Central memory CD8-positive, alpha-beta T cell (primary cell): Measurements from ENCODE around the gene NDUFV2.

Source experiments
- ATAC-seq: fragments of 150-1000 bp; cut with Tn5 transposase; replicated peaks from 2 replicates; pipeline ENCODE4 v1.10.0; 2022; ENCODE audit warnings: mild to moderate bottlenecking, moderate FRiP score, moderate number of reproducible peaks; ENCODE audit not compliant: poor library complexity, severe bottlenecking; ENCODE audit errors: extremely low read depth
- DNase-seq, 2 donors: peaks; one replicate each; pipeline ENCODE4 v3.0.0; 2021; ENCODE audit warnings: low spot score in 2 of 2
- H3K27ac Mint-ChIP-seq: one replicate; pipeline ENCODE4 v1.8.0; 2022; ENCODE audit warnings: low read depth, mild to moderate bottlenecking, moderate library complexity, mixed read lengths
- H3K27me3 Mint-ChIP-seq: one replicate; pipeline ENCODE4 v1.8.0; 2022; ENCODE audit warnings: mixed read lengths
- H3K36me3 Mint-ChIP-seq: one replicate; pipeline ENCODE4 v1.8.0; 2022; ENCODE audit warnings: mild to moderate bottlenecking, moderate library complexity, mixed read lengths; ENCODE audit not compliant: insufficient read depth
- H3K4me1 Mint-ChIP-seq: one replicate; pipeline ENCODE4 v1.8.0; 2022; ENCODE audit warnings: mixed read lengths
- H3K4me3 Mint-ChIP-seq: one replicate; pipeline ENCODE4 v1.8.0; 2022; ENCODE audit warnings: mild to moderate bottlenecking, moderate library complexity, mixed read lengths
- H3K9me3 Mint-ChIP-seq: one replicate; pipeline ENCODE4 v1.8.0; 2022; ENCODE audit warnings: mixed read lengths

Gene NDUFV2

GRCh38 chr18:9132628-9133027 is 30.1 kb downstream of the NDUFV2 start:
- Mint-ChIP-seq H3K4me3 (no peak overlapping the region), H3K4me1 (peaks cover 49% of the 10 kb centered on the region), H3K9me3 (no peaks in the 10 kb centered on the region), H3K36me3 (peaks cover 63% of the 10 kb centered on the region), H3K27ac (no peak overlapping the region), H3K27me3 (no peaks in the 10 kb centered on the region)
- no peak for DNase-seq
- no peak for ATAC-seq

GRCh38 chr18:9133225-9133624 is 30.7 kb downstream of the NDUFV2 start:
- H3K36me3 Mint-ChIP-seq: peaks cover 61% of the 10 kb centered on the region
- H3K27me3 Mint-ChIP-seq: no peaks in the 10 kb centered on the region
- no peak overlapping the region for H3K27ac Mint-ChIP-seq
- H3K4me3 Mint-ChIP-seq: no peak overlapping the region
- ATAC-seq (no peak), DNase-seq (no peak)
- no peaks in the 10 kb centered on the region for H3K9me3 Mint-ChIP-seq
- H3K4me1 Mint-ChIP-seq: peaks cover 46% of the 10 kb centered on the region

- Mint-ChIP-seq H3K36me3 (peaks cover 43% of the 10 kb centered on the region), H3K27ac (peak overlapping the region; percentile 99), H3K27me3 (no peaks in the 10 kb centered on the region), H3K4me1 (peaks cover 55% of the 10 kb centered on the region), H3K4me3 (peak overlapping the region; percentile 90), H3K9me3 (no peaks in the 10 kb centered on the region)
- no peak for ATAC-seq
- DNase-seq: no peak
Measured at GRCh38 chr18:9135081-9135911, 32.8 kb downstream of the NDUFV2 start.

- Mint-ChIP-seq H3K36me3 (peaks cover 39% of the 10 kb centered on the region), H3K27ac (peak overlapping the region; percentile 99), H3K9me3 (no peaks in the 10 kb centered on the region), H3K27me3 (no peaks in the 10 kb centered on the region), H3K4me3 (peak overlapping the region; percentile 90), H3K4me1 (peaks cover 62% of the 10 kb centered on the region)
- DNase-seq: no peak
- ATAC-seq: peak; percentile 0
Measured at GRCh38 chr18:9135912-9136314, 33.4 kb downstream of the NDUFV2 start.

GRCh38 chr18:9136315-9137155 is 34.0 kb downstream of the NDUFV2 start, which contains the start of gene ANKRD12:
TSS of gene ANKRD12 (plus strand) at chr18:9136781. CDS start at chr18:9182433, 45,652 bp downstream.
- Mint-ChIP-seq H3K36me3 (peaks cover 38% of the 10 kb centered on the region), H3K4me3 (peak within 1 kb of the TSS; percentile 90), H3K27ac (peak within 1 kb of the TSS; percentile 99), H3K27me3 (no peaks in the 10 kb centered on the region), H3K9me3 (no peaks in the 10 kb centered on the region), H3K4me1 (peaks cover 66% of the 10 kb centered on the region)
- peak; percentile 94 to 99 for DNase-seq
- peak; percentile 72 for ATAC-seq

GRCh38 chr18:9137168-9138066 is 34.9 kb downstream of the NDUFV2 start:
- Mint-ChIP-seq H3K36me3 (peaks cover 33% of the 10 kb centered on the region), H3K9me3 (no peaks in the 10 kb centered on the region), H3K4me3 (peak overlapping the region; percentile 90), H3K4me1 (peaks cover 57% of the 10 kb centered on the region), H3K27me3 (no peaks in the 10 kb centered on the region), H3K27ac (peak overlapping the region; percentile 99)
- DNase-seq: peak; percentile 41 to 62
- ATAC-seq: peak; percentile 37

GRCh38 chr18:9139400-9140039 is 37.0 kb downstream of the NDUFV2 start:
- H3K27me3 Mint-ChIP-seq: no peaks in the 10 kb centered on the region
- H3K4me1 Mint-ChIP-seq: peaks cover 54% of the 10 kb centered on the region
- no peak for DNase-seq
- H3K9me3 Mint-ChIP-seq: no peaks in the 10 kb centered on the region
- no peak for ATAC-seq
- H3K4me3 Mint-ChIP-seq: peak overlapping the region; percentile 87
- peaks cover 26% of the 10 kb centered on the region for H3K36me3 Mint-ChIP-seq
- peak overlapping the region; percentile 87 for H3K27ac Mint-ChIP-seq

- no peak for DNase-seq
- Mint-ChIP-seq H3K4me3 (peak overlapping the region; percentile 87), H3K4me1 (peaks cover 56% of the 10 kb centered on the region), H3K27ac (peak overlapping the region; percentile 87), H3K9me3 (no peaks in the 10 kb centered on the region), H3K36me3 (peaks cover 22% of the 10 kb centered on the region), H3K27me3 (no peaks in the 10 kb centered on the region)
- ATAC-seq: no peak
Measured at GRCh38 chr18:9140381-9140780, 37.9 kb downstream of the NDUFV2 start.

- peak overlapping the region; percentile 87 for H3K27ac Mint-ChIP-seq
- H3K36me3 Mint-ChIP-seq: peaks cover 17% of the 10 kb centered on the region
- H3K4me3 Mint-ChIP-seq: peak overlapping the region; percentile 87
- H3K4me1 Mint-ChIP-seq: peaks cover 57% of the 10 kb centered on the region
- no peaks in the 10 kb centered on the region for H3K9me3 Mint-ChIP-seq
- no peaks in the 10 kb centered on the region for H3K27me3 Mint-ChIP-seq
- DNase-seq (no peak), ATAC-seq (no peak)
Measured at GRCh38 chr18:9140984-9141383, 38.5 kb downstream of the NDUFV2 start.

GRCh38 chr18:9146224-9146623 is 43.7 kb downstream of the NDUFV2 start:
- Mint-ChIP-seq H3K27me3 (no peaks in the 10 kb centered on the region), H3K4me3 (no peak overlapping the region), H3K4me1 (peaks cover 63% of the 10 kb centered on the region), H3K27ac (no peak overlapping the region), H3K9me3 (no peaks in the 10 kb centered on the region), H3K36me3 (peaks cover 8% of the 10 kb centered on the region)
- ATAC-seq: no peak
- no peak for DNase-seq

GRCh38 chr18:9147440-9148202 is 45.1 kb downstream of the NDUFV2 start:
- ATAC-seq: peak; percentile 69
- H3K4me1 Mint-ChIP-seq: peaks cover 64% of the 10 kb centered on the region
- H3K9me3 Mint-ChIP-seq: no peaks in the 10 kb centered on the region
- H3K4me3 Mint-ChIP-seq: no peak overlapping the region
- DNase-seq: peak in 1 of 2 donors; percentile 25
- peaks cover 4% of the 10 kb centered on the region for H3K36me3 Mint-ChIP-seq
- H3K27me3 Mint-ChIP-seq: no peaks in the 10 kb centered on the region
- H3K27ac Mint-ChIP-seq: no peak overlapping the region
